Right cardiac atrium (tissue), 5 donors: Measurements from ENCODE around the gene STT3B. TPM values are rescaled to one million over a fixed set of nuclear protein-coding genes. Genes with fewer than 3 reads are reported as not detected.

Source experiments
- ATAC-seq, 2 donors: fragments of 200-7000 bp; cut with Tn5 transposase; one replicate each; pipeline versions ENCODE4 v1.8.0 to v1.9.1; 2020; ENCODE audit warnings: moderate library complexity in 2 of 2, mild to moderate bottlenecking in 1 of 2
- DNase-seq, 3 donors: peaks; one replicate each; pipeline ENCODE4 v3.0.0-alpha.2; 2020
- H3K27ac ChIP-seq: one replicate; pipeline ENCODE4 v1.5.1; 2013; ENCODE audit warnings: mild to moderate bottlenecking, low read length, control low read depth, moderate library complexity
- H3K27me3 ChIP-seq: one replicate; pipeline ENCODE4 v1.6.1; 2013; ENCODE audit not compliant: control insufficient read depth, insufficient read depth
- H3K4me1 ChIP-seq: one replicate; pipeline ENCODE4 v1.6.1; 2013; ENCODE audit warnings: low read length; ENCODE audit not compliant: control insufficient read depth, insufficient read depth
- H3K4me3 ChIP-seq: one replicate; pipeline ENCODE4 v1.5.1; 2013; ENCODE audit warnings: low read length, control low read depth
- H3K9me3 ChIP-seq: one replicate; pipeline ENCODE4 v1.6.1; 2013; ENCODE audit warnings: low read length; ENCODE audit not compliant: control insufficient read depth
- WGBS: extraction: QIAGEN DNeasy Blood & Tissue Kit; methylation state at CpG from one replicate; pipeline ENCODE4 v1.1.7; 2013; 5-methylcytosine and 5-hydroxymethylcytosine counted together
- intact Hi-C, 4 donors: fragments of 100-400 bp; cut with DNase I; formaldehyde crosslinking; loops; one replicate each; pipeline versions ENCODE4 v1.11.0 to v1.14.0; 2022 to 2023
- long read RNA-seq, 4 donors: library from polyadenylated mRNA; unstranded; transcript quantifications; one replicate each; pipeline ENCODE4 v2.0.0, GENCODE V29; 2020 to 2021
- polyA plus RNA-seq: library from polyadenylated mRNA; stranded (reverse); fragments of 200-250 nt; gene quantifications from one replicate; pipeline ENCODE4 v1.2.3, GENCODE V29; 2013
- total RNA-seq, 4 donors: library from RNA; stranded (reverse); fragmentation: NEBNext Ultra II Directional; extraction: Animal tissue kit (Norgen Biotek cat#: 25700); gene quantifications; one replicate each; pipeline ENCODE4 v1.2.1, GENCODE V29; 2021
- donor health status: healthy with polysubstance abuse.
- donor health status: DM: no; HTN: yes; CAD: no.
- donor health status: DM: no; HTN: no; CAD: no.
- donor health status: DM: no; HTN: yes; CAD: no; lungs with severe emphysema.
- donor health status: DM: yes; HTN: yes; CAD: no.

STT3B gene
- total RNA-seq (100 to 1,000 TPM in 1 of 4 donors, 10 to 100 TPM in 3; 85.3 to 118 (median 94.5) TPM), polyA plus RNA-seq (44.7 TPM)
- long read RNA-seq, donor 1, full-length matches to known transcripts: 211 of 256 reads
- long read RNA-seq, donor 1, partial matches to known transcripts: 21 of 256 reads
- long read RNA-seq, donor 1, other reads (novel, unspliced or antisense): 24 of 256 reads
- long read RNA-seq, donor 2, full-length matches to known transcripts: 107 of 123 reads
- long read RNA-seq, donor 2, partial matches to known transcripts: 7 of 123 reads
- long read RNA-seq, donor 2, other reads (novel, unspliced or antisense): 9 of 123 reads
- long read RNA-seq, donor 3, full-length matches to known transcripts: 18 of 68 reads
- long read RNA-seq, donor 3, partial matches to known transcripts: 10 of 68 reads
- long read RNA-seq, donor 3, other reads (novel, unspliced or antisense): 40 of 68 reads
- long read RNA-seq, donor 4, full-length matches to known transcripts: 94 of 125 reads
- long read RNA-seq, donor 4, partial matches to known transcripts: 10 of 125 reads
- long read RNA-seq, donor 4, other reads (novel, unspliced or antisense): 21 of 125 reads

DNA sequence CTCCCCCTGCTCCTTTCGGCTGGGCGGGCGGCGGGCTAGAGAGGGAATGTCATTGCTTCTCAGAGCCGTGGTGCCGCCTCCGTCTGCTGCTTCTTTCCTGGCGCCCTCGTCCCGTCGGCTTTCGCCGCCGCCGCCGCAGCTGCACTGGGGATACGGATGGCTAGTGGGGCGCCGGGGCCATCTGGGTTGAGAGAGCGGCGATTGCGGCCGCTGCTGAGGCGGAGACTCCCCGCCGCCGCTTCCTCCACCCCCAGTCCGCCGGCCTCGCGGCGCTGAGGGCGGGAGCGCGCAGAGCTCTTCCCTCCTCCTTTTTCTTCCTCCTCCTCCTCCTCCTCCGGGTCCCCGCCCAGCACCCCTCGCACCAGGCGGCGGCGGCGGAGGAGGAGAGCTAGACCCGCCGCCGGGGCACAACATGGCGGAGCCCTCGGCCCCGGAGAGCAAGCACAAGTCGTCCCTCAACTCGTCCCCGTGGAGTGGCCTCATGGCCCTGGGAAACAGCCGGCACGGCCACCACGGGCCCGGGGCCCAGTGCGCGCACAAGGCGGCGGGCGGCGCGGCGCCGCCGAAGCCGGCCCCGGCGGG lies at the start of gene STT3B:
STT3B (plus strand) TSS at position 339 of the 582 bp plus-strand sequence; CDS start at position 413, 74 bp downstream.
- H3K4me1 ChIP-seq: no peaks in the 10 kb centered on the region
- H3K27ac ChIP-seq: peak within 1 kb of the TSS; percentile 96
- no peaks in the 10 kb centered on the region for H3K9me3 ChIP-seq
- peak; percentile 87 to 94 (median 92) for DNase-seq
- intact Hi-C loops: no loop called here
- ATAC-seq: peak; percentile 87 to 88
- under 1% methylated on average over 67 of the region's 68 CpGs for WGBS
- peak within 1 kb of the TSS; percentile 90 for H3K4me3 ChIP-seq
- H3K27me3 ChIP-seq: no peaks in the 10 kb centered on the region

DNA sequence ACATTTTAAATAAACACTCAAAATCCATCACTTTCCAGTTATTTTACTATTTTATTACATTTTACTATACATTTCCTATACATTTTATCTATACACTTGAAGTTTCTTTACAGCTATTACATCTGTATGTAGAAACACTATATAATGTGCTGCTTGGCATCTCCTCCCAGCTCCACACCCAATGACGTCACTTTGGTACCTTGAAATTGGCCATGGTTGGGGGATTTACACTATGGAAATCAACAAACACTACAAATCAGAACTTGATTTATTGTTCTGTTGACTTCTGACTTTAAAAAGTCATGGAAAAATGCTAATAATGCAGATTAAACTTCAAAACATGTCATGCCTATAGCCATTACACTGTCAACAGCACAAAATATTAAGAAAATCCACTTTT lies 48.9 kb upstream of the STT3B start:
- no peaks in the 10 kb centered on the region for H3K27me3 ChIP-seq
- H3K4me1 ChIP-seq: no peaks in the 10 kb centered on the region
- WGBS: 90% methylated on average over 1 of the region's 1 CpG
- no peak overlapping the region for H3K27ac ChIP-seq
- intact Hi-C loops: no loop called here
- H3K4me3 ChIP-seq: no peak overlapping the region
- no peak for DNase-seq
- ATAC-seq: no peak
- H3K9me3 ChIP-seq: no peaks in the 10 kb centered on the region

DNA sequence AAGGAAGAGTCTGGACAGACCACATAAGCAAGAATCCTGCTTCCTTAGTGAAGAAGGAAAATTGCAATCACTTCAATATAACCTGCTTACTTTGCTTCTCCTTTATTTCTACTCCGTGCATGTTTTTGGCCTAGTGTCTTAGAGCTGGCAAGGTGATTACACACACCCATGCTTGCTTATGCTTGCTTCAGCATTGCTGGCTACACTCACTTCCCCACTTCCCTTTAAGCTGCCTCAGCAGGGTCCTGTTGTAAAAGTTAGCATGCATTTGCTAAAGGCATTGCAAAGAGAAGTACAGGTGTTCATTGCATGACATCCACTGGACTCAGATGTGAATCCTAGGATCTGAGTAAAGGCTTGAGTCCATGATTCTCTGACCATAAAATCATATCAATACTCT lies 47.5 kb upstream of the STT3B start:
- Histone ChIP-seq H3K4me1 (no peaks in the 10 kb centered on the region), H3K4me3 (no peak overlapping the region), H3K9me3 (no peaks in the 10 kb centered on the region), H3K27ac (no peak overlapping the region), H3K27me3 (no peaks in the 10 kb centered on the region)
- 63% methylated on average over 1 of the region's 1 CpG for WGBS
- no peak for ATAC-seq
- intact Hi-C loops: no loop called here
- DNase-seq: no peak

- DNase-seq (no peak), ATAC-seq (no peak)
- Histone ChIP-seq H3K4me1 (no peaks in the 10 kb centered on the region), H3K27me3 (no peaks in the 10 kb centered on the region), H3K9me3 (peaks cover 4% of the 10 kb centered on the region), H3K4me3 (no peak overlapping the region), H3K27ac (no peak overlapping the region)
- intact Hi-C loops: no loop called here
- 87% methylated on average over 7 of the region's 7 CpGs for WGBS
These were observed 45.7 kb upstream of the STT3B start for GRCh38 chr3:31486865-31487533.

GRCh38 chr3:31488475-31489017 lies 44.2 kb upstream of the STT3B start:
- ATAC-seq (no peak), DNase-seq (no peak)
- no peaks in the 10 kb centered on the region for H3K27me3 ChIP-seq
- H3K27ac ChIP-seq: no peak overlapping the region
- 95% methylated on average over 3 of the region's 3 CpGs for WGBS
- no peak overlapping the region for H3K4me3 ChIP-seq
- peaks cover 4% of the 10 kb centered on the region for H3K9me3 ChIP-seq
- intact Hi-C loops: no loop called here
- H3K4me1 ChIP-seq: no peaks in the 10 kb centered on the region

DNA sequence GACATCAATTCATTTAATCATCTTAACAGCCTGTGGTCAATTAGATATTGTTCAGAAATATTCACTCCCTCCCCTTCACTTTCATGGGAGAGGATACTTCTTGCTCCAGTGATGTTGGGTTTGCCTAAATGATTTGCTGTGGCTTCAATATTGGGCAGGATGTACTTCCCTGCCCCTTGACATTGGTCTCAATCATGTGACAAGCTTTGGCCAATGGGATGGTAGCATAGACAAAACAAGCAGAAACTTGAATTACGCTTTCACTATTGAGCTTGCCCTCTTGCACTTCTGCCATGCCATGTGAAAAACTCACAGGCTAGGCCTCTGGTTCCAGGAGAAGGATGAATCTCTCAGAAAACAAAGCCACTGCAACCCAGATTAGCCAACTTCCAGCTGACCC lies 42.2 kb upstream of the STT3B start:
- DNase-seq: no peak
- Histone ChIP-seq H3K4me3 (no peak overlapping the region), H3K9me3 (peaks cover 4% of the 10 kb centered on the region), H3K4me1 (no peaks in the 10 kb centered on the region), H3K27ac (no peak overlapping the region), H3K27me3 (no peaks in the 10 kb centered on the region)
- intact Hi-C loops: no loop called here
- WGBS: 98% methylated on average over 1 of the region's 1 CpG
- ATAC-seq: no peak

DNA sequence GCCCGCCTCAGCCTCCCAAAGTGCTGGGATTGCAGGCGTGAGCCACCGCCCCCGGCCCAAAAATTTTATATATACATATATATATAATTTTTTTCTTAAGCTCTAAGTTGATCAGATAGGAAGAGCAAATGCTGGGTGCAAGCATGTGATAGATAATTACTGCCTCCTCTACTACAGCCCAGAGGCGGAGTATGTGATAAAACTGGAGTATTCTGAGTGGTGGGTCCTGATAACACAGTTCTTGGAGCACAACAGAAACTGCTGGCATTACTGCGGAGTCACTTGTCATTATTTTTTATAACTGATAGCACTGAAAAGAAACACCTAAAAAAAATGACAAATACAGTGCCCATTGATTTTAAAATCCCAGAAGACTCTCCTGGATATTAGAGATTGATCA lies 41.1 kb upstream of the STT3B start:
- WGBS: 90% methylated on average over 6 of the region's 6 CpGs
- DNase-seq (no peak), ATAC-seq (no peak)
- Histone ChIP-seq H3K4me3 (no peak overlapping the region), H3K27me3 (no peaks in the 10 kb centered on the region), H3K9me3 (peaks cover 4% of the 10 kb centered on the region), H3K27ac (no peak overlapping the region), H3K4me1 (peaks cover 1% of the 10 kb centered on the region)
- intact Hi-C loops: no loop called here

DNA sequence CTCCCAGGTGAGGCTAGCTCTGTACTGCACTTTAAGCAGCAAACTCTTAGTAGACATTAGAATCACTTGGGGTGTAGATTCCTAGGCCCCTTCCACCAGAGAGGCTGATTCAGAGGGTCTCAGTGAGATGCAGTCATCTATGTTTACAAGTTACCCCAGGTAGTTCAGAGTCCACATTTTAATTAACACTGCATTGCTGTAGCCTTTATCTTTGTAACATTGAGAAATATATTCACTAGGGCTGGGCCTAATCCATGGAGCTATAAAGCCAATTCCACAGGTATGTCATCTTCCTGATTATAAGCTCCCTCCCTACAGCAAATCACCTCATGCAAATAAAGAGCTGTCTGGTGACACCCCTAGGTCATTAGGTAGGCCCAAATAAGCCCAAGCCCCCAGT lies 39.6 kb upstream of the STT3B start:
- H3K9me3 ChIP-seq: peaks cover 4% of the 10 kb centered on the region
- no peak overlapping the region for H3K27ac ChIP-seq
- H3K4me1 ChIP-seq: peaks cover 1% of the 10 kb centered on the region
- DNase-seq (no peak), ATAC-seq (no peak)
- no peaks in the 10 kb centered on the region for H3K27me3 ChIP-seq
- no peak overlapping the region for H3K4me3 ChIP-seq
- intact Hi-C loops: no loop called here

DNA sequence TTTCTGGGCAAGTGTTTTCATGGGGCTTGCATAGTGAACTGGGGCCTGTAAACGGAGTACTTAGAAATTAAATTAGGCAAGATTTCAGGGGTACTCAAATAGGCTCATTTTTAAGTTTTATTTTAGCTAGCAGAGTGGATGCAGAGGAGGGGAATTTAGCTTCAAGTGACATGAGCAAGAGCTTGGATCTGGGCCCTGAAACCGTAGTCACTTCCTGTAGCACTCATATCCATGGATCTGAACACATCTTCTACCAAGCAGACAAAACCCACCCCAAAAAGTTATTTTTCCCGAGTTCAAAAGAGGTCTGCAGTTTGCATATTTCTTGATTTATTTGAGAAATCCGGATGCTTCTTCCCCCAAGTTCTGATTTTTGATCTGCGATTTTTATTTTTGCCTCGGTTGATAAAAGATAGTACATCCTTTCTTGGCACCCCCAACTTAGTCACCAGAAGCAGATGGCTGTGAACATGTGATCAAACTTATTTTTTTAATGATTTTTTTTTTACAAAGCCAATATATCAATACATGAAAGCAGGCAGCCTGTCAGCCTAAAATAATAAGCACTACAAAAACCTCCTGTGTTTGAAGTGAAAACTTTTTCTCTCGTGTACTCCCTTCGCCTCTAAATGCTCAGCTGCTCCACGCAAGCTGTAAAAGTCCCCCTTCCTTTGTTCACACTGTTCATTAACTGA lies 36.6 kb upstream of the STT3B start:
- Histone ChIP-seq H3K27me3 (no peaks in the 10 kb centered on the region), H3K4me1 (peaks cover 1% of the 10 kb centered on the region), H3K4me3 (no peak overlapping the region), H3K9me3 (no peaks in the 10 kb centered on the region), H3K27ac (no peak overlapping the region)
- DNase-seq (no peak), ATAC-seq (no peak)
- intact Hi-C loops: no loop called here
- 70% methylated on average over 9 of the region's 9 CpGs for WGBS

DNA sequence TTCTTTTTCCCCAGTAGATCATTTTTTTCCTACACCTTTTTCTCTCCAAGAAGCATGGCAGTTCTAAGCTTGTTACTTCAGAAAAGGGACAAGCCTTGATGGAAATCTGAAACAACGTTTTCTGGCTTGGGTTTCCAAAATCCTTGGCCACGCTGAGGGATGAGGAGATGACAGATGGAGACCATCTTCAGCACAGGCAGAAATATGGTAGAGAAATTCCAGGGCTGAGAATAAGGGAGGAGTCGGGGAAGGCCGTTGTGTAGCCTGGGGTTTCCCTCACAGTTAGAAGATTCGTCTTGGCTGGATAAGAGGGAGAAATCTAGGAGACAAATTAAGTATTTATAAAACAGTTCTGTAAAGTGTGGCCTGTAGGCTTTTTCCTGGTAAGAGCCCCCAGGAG lies 33.9 kb upstream of the STT3B start:
- 56% methylated on average over 5 of the region's 5 CpGs for WGBS
- intact Hi-C loops: no loop called here
- ATAC-seq (no peak), DNase-seq (no peak)
- Histone ChIP-seq H3K27me3 (no peaks in the 10 kb centered on the region), H3K4me1 (peaks cover 1% of the 10 kb centered on the region), H3K27ac (no peak overlapping the region), H3K4me3 (no peak overlapping the region), H3K9me3 (no peaks in the 10 kb centered on the region)
